ENCODE measurements around the gene COP1.
"Not testable (repeated sequence)": the region's sequence is repeated elsewhere in the genome, so short reads cannot be mapped to it uniquely, and the experiment has no call there.

COP1 gene

GRCh38 chr1:176141449-176141848 is 65.6 kb downstream of the COP1 start:
- intact Hi-C loops (cut with DNase I), result no loop called here
- DNase-seq, result no peak

GRCh38 chr1:176136891-176137290 is 70.2 kb downstream of the COP1 start:
- DNase-seq, result no peak
- intact Hi-C loops (cut with DNase I), result loop anchor here (10.0 kb wide), 1 partner anchor 62 kb away; no protein-coding TSS in a partner anchor

- DNase-seq, result no peak
- intact Hi-C loops (cut with DNase I), result loop anchor here (10.0 kb wide), 1 partner anchor 60 kb away; no protein-coding TSS in a partner anchor
Measured at GRCh38 chr1:176134666-176135065, 72.4 kb downstream of the COP1 start.

GRCh38 chr1:176122282-176122681 is 84.8 kb downstream of the COP1 start:
- no peak for DNase-seq
- intact Hi-C loops (cut with DNase I), result no loop called here

GRCh38 chr1:176119549-176119948 is 87.5 kb downstream of the COP1 start:
- intact Hi-C loops (cut with DNase I), result no loop called here
- DNase-seq, result no peak

GRCh38 chr1:176118985-176119384 is 88.1 kb downstream of the COP1 start:
- no peak for DNase-seq

GRCh38 chr1:176111835-176112234 is 95.3 kb downstream of the COP1 start:
- DNase-seq, result no peak
- intact Hi-C loops (cut with DNase I), result no loop called here

More at GRCh38 chr1:176118985-176119384, 88.1 kb downstream of the COP1 start:
- intact Hi-C loops (cut with DNase I), result no loop called here

GRCh38 chr1:176110203-176110602 is 96.9 kb downstream of the COP1 start:
- DNase-seq, result no peak
- intact Hi-C loops (cut with DNase I), result no loop called here

- DNase-seq, result no peak
- intact Hi-C loops (cut with DNase I), result no loop called here
Measured at GRCh38 chr1:176102768-176103350, 104.2 kb downstream of the COP1 start.

- intact Hi-C loops (cut with DNase I), result no loop called here
- DNase-seq, result no peak
Measured at GRCh38 chr1:176101951-176102642, 105.0 kb downstream of the COP1 start.

GRCh38 chr1:176098560-176098959 is 108.5 kb downstream of the COP1 start:
- no peak for DNase-seq
- intact Hi-C loops (cut with DNase I), result no loop called here

- DNase-seq, result no peak
- intact Hi-C loops (cut with DNase I), result no loop called here
Measured at GRCh38 chr1:176096015-176096414, 111.1 kb downstream of the COP1 start.

GRCh38 chr1:176090766-176091165 is 116.3 kb downstream of the COP1 start:
- DNase-seq, result no peak
- intact Hi-C loops (cut with DNase I), result no loop called here

- DNase-seq; intact Hi-C loops (cut with DNase I): not testable (repeated sequence)
Measured at GRCh38 chr1:176087746-176088145, 119.3 kb downstream of the COP1 start.

- peak in 1 of 10 donors; percentile 45 for DNase-seq
- intact Hi-C loops (cut with DNase I), result loop anchor here (2.0 to 10.0 kb wide), 6 partner anchors 61 to 921 kb away; partner anchors contain the start of gene TNR
Measured at GRCh38 chr1:176073524-176074157, 133.4 kb downstream of the COP1 start.

- intact Hi-C loops (cut with DNase I), result no loop called here
- DNase-seq, result no peak
Measured at GRCh38 chr1:176068901-176069300, 138.2 kb downstream of the COP1 start.

GRCh38 chr1:176068256-176068655 is 138.8 kb downstream of the COP1 start:
- no peak for DNase-seq
- intact Hi-C loops (cut with DNase I), result no loop called here

GRCh38 chr1:176066709-176067108 is 140.4 kb downstream of the COP1 start:
- DNase-seq, result no peak
- intact Hi-C loops (cut with DNase I), result no loop called here

- no peak for DNase-seq
- intact Hi-C loops (cut with DNase I), result no loop called here
Measured at GRCh38 chr1:176058686-176059085, 148.4 kb downstream of the COP1 start.

- DNase-seq, result no peak
- intact Hi-C loops (cut with DNase I), result no loop called here
Measured at GRCh38 chr1:176056312-176056711, 150.8 kb downstream of the COP1 start.

GRCh38 chr1:176055398-176055797 is 151.7 kb downstream of the COP1 start:
- no peak for DNase-seq
- intact Hi-C loops (cut with DNase I), result no loop called here

Measured in posterior cingulate gyrus (tissue), 11 donors.